ENCODE data around the gene PIRT. TPM values are rescaled to one million over a fixed set of nuclear protein-coding genes. Genes with fewer than 3 reads are reported as not detected.

The PIRT gene
- total RNA-seq, 1 donor from 2014 or later, result not detected

DNA sequence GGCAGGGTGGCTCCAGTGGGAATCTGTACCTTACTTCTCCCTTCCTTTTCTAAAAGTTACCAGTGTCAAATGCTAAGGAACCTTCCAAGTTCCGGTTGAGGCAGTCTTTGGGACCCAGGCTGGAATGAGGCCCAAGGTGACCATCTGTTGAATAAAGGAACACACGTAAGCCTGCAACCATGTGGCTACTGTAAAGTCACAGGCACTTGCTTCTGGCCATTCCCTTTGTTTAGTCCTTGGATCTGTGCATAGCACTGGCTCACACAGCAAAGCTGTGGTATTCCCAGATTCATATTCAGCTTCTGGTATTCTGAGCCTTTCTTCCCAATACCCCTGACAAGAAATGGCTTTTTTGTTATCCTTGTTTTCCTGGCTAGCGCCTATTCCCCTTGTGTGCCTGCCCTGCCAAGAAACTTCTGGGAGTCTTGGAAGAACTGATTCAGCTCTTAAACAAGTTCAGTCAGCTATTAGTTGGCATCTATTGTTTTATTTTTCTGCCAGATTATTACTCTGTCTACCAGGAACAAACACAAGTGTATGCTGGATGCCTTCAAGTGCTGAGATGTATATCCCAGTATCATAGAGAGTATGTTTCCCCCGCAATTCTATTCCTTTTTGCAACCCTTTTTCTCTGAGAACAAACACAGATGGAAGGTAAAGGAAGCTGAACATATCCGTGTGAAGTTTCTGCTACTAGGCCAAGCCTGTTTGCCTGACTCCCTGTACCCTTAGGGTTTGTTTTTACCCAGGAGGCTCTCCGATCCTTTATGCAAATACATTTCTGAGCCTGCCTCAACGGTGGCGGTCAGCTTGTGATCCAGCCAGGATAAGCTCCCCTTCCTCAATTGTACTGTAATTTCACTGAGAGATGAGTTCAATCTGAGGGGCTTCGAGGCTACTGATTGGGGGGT, 47.1 kb downstream of the PIRT start:
- intact Hi-C loops (cut with micrococcal nuclease), result no loop called here

DNA sequence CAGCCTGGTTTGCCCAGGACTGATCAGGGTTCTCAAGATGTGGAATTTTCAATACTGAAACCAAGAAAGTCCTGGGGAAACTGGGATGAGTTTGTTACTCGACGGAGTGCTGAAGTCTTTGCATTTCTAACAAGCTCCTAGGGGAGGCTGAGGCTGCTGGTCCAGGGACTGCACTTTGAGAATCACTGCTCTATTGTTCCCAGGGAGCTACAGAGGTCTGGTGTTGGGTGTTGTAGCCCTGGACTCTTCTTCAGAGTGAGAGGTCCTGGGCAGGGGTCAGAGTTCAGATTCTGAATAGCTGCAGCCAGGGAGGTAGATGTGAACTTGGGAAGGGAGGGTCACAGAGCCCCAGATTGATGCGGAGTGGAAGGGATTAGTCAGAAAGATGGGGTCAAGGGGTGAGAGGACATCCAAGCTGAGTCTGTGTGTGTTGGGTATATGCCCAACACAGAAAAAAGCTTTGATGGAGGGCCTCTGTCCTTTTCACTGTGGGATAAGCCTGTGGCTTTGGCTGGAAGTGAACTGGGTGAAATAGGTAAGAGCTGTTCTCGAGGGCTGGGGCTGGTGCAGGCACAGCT, 48.1 kb downstream of the PIRT start:
- intact Hi-C loops (cut with micrococcal nuclease), result no loop called here

- intact Hi-C loops (cut with micrococcal nuclease), result no loop called here
Observed at GRCh38 chr17:10787306-10788045, 50.4 kb downstream of the PIRT start.

DNA sequence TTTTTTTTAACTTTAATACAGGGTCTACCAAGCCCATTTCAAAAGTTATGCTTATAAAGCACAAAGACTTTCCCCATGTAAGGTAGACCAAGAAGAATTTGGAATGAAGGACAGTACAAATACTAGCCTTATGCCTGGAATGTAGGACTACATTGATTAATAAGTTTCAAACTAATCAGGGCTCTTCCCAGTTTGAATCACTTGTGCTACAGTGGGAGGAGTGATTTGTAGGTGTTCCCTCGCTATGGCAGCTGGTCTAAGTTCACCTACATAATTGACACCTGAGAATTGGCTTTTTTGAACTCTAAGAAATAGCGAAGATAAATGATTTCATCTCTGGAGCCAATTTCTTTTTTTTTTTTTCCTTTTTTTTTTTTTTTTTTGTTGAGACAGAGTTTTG, 52.6 kb downstream of the PIRT start:
- intact Hi-C loops (cut with micrococcal nuclease), result no loop called here

GRCh38 chr17:10779609-10780008, 58.3 kb downstream of the PIRT start:
- intact Hi-C loops (cut with micrococcal nuclease), result no loop called here

DNA sequence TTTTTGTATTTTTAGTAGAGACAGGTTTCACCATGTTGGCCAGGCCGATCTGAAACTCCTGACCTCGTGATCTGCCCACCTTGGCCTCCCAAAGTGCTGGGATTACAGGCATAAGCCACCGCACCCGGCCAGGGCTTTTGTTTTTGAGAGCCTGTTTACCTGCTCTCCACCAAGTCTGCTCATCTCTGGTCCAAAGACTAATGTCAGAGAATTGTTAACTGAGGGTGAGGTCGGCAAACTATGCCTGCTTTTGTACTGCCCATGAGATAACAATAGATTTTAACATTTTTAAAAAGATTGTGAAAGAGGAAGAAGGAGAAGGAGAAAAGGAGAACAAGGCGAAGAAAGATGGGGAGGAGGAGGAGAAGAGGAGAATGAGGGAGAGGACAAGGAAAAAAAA, 60.0 kb downstream of the PIRT start:
- intact Hi-C loops (cut with micrococcal nuclease), result no loop called here

DNA sequence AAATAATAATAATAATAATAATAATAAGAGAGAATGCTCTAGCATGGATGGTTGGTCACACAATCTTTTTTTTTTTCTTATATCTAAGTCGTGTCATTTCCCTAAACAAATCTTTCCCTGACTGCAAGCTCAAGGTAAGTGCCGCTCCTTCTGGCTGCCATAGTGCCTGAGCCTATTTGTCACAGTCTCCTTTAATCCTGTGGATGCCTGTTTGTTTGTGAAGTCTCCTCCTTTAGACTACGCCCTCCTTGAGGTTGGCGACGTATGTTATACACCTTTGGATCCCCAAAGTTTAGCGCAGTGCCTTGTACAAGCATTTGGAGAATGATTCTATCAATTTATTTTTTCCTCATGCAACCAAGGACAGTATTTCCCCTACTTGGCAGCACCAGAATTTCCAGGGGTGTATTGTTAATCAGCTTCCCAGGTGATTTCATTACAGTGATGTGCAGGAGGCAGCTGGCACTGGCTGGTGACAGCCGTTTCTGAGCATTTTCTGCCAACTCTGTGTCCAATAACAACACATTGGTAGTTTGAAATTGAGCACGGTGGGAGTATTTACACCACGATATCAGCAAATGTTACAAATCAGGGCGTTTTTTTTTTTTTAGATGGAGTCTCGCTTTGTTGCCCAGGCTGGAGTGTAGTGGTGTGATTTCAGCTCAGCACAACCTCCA, 60.6 kb downstream of the PIRT start:
- intact Hi-C loops (cut with micrococcal nuclease), result no loop called here

GRCh38 chr17:10776381-10776780, 61.5 kb downstream of the PIRT start:
- intact Hi-C loops (cut with micrococcal nuclease), result no loop called here

GRCh38 chr17:10775740-10776356, 62.0 kb downstream of the PIRT start:
- intact Hi-C loops (cut with micrococcal nuclease), result no loop called here

- intact Hi-C loops (cut with micrococcal nuclease), result no loop called here
Observed at GRCh38 chr17:10775058-10775457, 62.8 kb downstream of the PIRT start.

DNA sequence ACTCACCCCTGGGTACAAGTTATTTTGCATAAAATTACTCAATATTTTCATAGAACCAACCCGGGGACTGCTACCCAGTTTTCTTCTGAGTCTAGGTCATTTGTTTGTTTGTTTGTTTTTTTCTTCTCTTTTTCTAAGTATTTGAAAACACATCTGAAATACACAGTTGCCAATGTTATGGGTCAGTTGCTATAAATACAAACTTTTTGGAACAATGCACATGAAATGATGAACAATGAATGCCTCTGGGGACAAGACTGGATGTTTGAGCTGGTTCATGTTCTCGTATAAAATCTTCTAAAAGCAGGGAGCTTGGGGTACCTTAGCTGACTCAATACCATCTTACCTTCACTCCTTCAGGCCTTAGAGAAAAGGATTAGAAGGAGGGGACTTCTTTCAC, 64.5 kb downstream of the PIRT start:
- intact Hi-C loops (cut with micrococcal nuclease), result no loop called here

Other genes with a start within 250 kb of the PIRT start
- gene MYH3, start 180.8 kb downstream of the PIRT start, total RNA-seq, result 6.1 TPM in 2 replicates
- gene SCO1, start 140.6 kb downstream of the PIRT start, total RNA-seq, result 26.3 and 28.1 TPM in 2 replicates
- gene ADPRM, start 140.5 kb downstream of the PIRT start, total RNA-seq, result 12.2 and 12.7 TPM in 2 replicates
- 0.07 and 0.10 TPM in 2 replicates for gene TMEM220, start 108.1 kb downstream of the PIRT start, total RNA-seq
- not detected in 2 replicates for gene TMEM238L, start 34.0 kb downstream of the PIRT start, total RNA-seq

Data from T-helper 1 cell treated with Interleukin-12 subunit alpha and Interleukin-12 subunit beta and Interleukin-4 antibody, amounts not matched to agents 30 ng/mL and 1 ng/mL, for 36 hours (primary cell).